HepG2 (cell line): ENCODE measurements around the gene PDLIM7. TPM values are rescaled to one million over a fixed set of nuclear protein-coding genes. Genes with fewer than 3 reads are reported as not detected.
A peak's percentile ranks its signal among the peaks of the same experiment; 100 is the strongest.

ENCODE experiments used
- ARNTL ChIP-seq: sonication (generic); formaldehyde crosslinking; IDR thresholded peaks from 2 replicates; pipeline ENCODE4 v1.4.0; 2020; ENCODE audit warnings: mild to moderate bottlenecking, missing genetic modification reagents
- ATF6 ChIP-seq: sonication (generic); formaldehyde crosslinking; conservative IDR thresholded peaks from 2 replicates; pipeline ENCODE4 v1.4.0; 2020; ENCODE audit warnings: missing genetic modification reagents
- BORCS8-MEF2B ChIP-seq: sonication (generic); formaldehyde crosslinking; IDR thresholded peaks from 2 replicates; pipeline ENCODE4 v1.8.0; 2022; ENCODE audit warnings: mild to moderate bottlenecking, missing genetic modification reagents
- GABPB1 ChIP-seq: IDR thresholded peaks from 2 replicates; pipeline ENCODE4 v1.6.1; 2016; ENCODE audit warnings: mild to moderate bottlenecking, missing genetic modification reagents, moderate library complexity, missing compliant biosample characterization
- ONECUT2 ChIP-seq: sonication (generic); formaldehyde crosslinking; IDR thresholded peaks from 2 replicates; pipeline ENCODE4 v1.4.0; 2020; ENCODE audit warnings: missing genetic modification reagents
- PBX2 ChIP-seq: IDR thresholded peaks from 2 replicates; pipeline ENCODE4 v1.6.1; 2016; ENCODE audit warnings: control low read depth
- RFX1 ChIP-seq: fragments of 450-650 bp; IDR thresholded peaks from 2 replicates; pipeline ENCODE4 v1.6.1; 2017
- SIX4 ChIP-seq: sonication (generic); formaldehyde crosslinking; IDR thresholded peaks from 2 replicates; pipeline ENCODE4 v1.4.0; 2020; ENCODE audit warnings: missing genetic modification reagents
- SNRNP70 ChIP-seq: fragments of 200-400 bp; formaldehyde crosslinking; IDR thresholded peaks from 2 replicates; pipeline ENCODE4 v1.6.1; 2017; ENCODE audit warnings: mild to moderate bottlenecking, low read depth, low read length, moderate library complexity
- ZHX2 ChIP-seq, 2 experiments: sonication (generic) in 1 of 2; formaldehyde crosslinking in 1 of 2; IDR thresholded peaks; 2 replicates each; pipeline versions ENCODE4 v1.6.1 to v1.9.0; 2014 to 2022; ENCODE audit warnings: antibody characterized with exemption in 1 of 2, borderline replicate concordance in 1 of 2, inconsistent platforms in 1 of 2, low read depth in 1 of 2, missing genetic modification reagents in 1 of 2
- ZNF160 ChIP-seq: sonication (generic); formaldehyde crosslinking; IDR thresholded peaks from 2 replicates; pipeline ENCODE4 v1.8.0; 2022; ENCODE audit warnings: mild to moderate bottlenecking, inconsistent platforms, missing genetic modification reagents
- ZNF512 ChIP-seq: sonication (generic); formaldehyde crosslinking; IDR thresholded peaks from 2 replicates; pipeline ENCODE4 v1.4.0; 2020; ENCODE audit warnings: mild to moderate bottlenecking, missing genetic modification reagents
- ZNF549 ChIP-seq: sonication (generic); formaldehyde crosslinking; IDR thresholded peaks from 2 replicates; pipeline ENCODE4 v1.5.0; 2020; ENCODE audit warnings: missing genetic modification reagents
- ZNF709 ChIP-seq: sonication (generic); formaldehyde crosslinking; IDR thresholded peaks from 2 replicates; pipeline ENCODE4 v1.5.0; 2020; ENCODE audit warnings: mild to moderate bottlenecking, missing genetic modification reagents
- ZSCAN5A ChIP-seq: sonication (generic); formaldehyde crosslinking; IDR thresholded peaks from 2 replicates; pipeline ENCODE4 v1.8.0; 2022; ENCODE audit warnings: mild to moderate bottlenecking, missing genetic modification reagents, borderline replicate concordance
- polyA plus RNA-seq, 8 experiments: library from polyadenylated mRNA; depleted of rRNA in 3 of 8; stranded (reverse) in 7 of 8; unstranded in 1 of 8; fragments of >200 nt; fragmentation: Illumina TruSeq in 4 of 8; extraction: Trizol in 4 of 8; gene quantifications; 2 replicates each; pipeline versions ENCODE4 v1.2.1 to v1.2.3, GENCODE V29; 2011 to 2016; ENCODE audit warnings: low read depth in 4 of 8, missing spikeins in 1 of 8, mixed read lengths in 1 of 8; ENCODE audit not compliant: insufficient read depth in 1 of 8
- total RNA-seq, 5 experiments: library from RNA; depleted of rRNA; stranded (reverse); fragments of >200 nt; fragmentation: Illumina TruSeq; extraction: Trizol; gene quantifications; 2 replicates each; pipeline ENCODE4 v1.2.3, GENCODE V29; 2016; ENCODE audit warnings: low read depth in 1 of 5

PDLIM7 gene
- total and polyA plus RNA-seq, 2 of the 13 experiments (the other 11 are each of a cell fraction or from before 2014, with no cell fraction given) = 21.1 to 31.3 TPM

- TF ChIP-seq ZNF512 (CRISPR knock-in tag) (no peak), RFX1 (peak; percentile 52; the same call in 1 of the 2 replicates), ZNF160 (CRISPR knock-in tag) (0 out of 2 replicates have a peak, but pooled peaks have one; percentile 51), SNRNP70 (no peak), ATF6 (CRISPR knock-in tag) (no peak), ZHX2 (IDR thresholded peaks at IDR 0.05; ENCODE audit: low read depth) (peak; percentile 89), ZHX2 (CRISPR knock-in tag; IDR thresholded peaks at IDR 0.05; ENCODE audit: borderline replicate concordance) (0 out of 2 replicates have a peak, but pooled peaks have one; percentile 19), BORCS8-MEF2B (CRISPR knock-in tag) (peak; percentile 38; the same call in 1 of the 2 replicates), ARNTL (CRISPR knock-in tag) (peak; percentile 73), ZNF709 (CRISPR knock-in tag) (no peak; the same call in 1 of the 2 replicates), ZSCAN5A (CRISPR knock-in tag) (no peak), ONECUT2 (CRISPR knock-in tag) (0 out of 2 replicates have a peak, but pooled peaks have one; percentile 16), SIX4 (0 out of 2 replicates have a peak, but pooled peaks have one; percentile 17), PBX2 (CRISPR knock-in tag) (no peak), ZNF549 (CRISPR knock-in tag) (no peak), GABPB1 (CRISPR knock-in tag) (peak; percentile 92)
These were observed 19.5 kb upstream of the PDLIM7 start, which contains the start of gene DDX41 (continued) for GRCh38 chr5:177516601-177517568.
